Mesenchymal stem cell (in vitro differentiated cells and primary cell): ENCODE measurements around the gene PCMTD2.
"Not testable (repeated sequence)": the region's sequence is repeated elsewhere in the genome, so short reads cannot be mapped to it uniquely, and the experiment has no call there.

Source experiments
- DNase-seq: peaks from one replicate; pipeline ENCODE4 v3.0.0-alpha.2; 2013
- H2AFZ ChIP-seq: one replicate; pipeline ENCODE4 v1.6.1; 2013; ENCODE audit warnings: low read depth, mild to moderate bottlenecking, control low read depth, inconsistent platforms, low read length, moderate library complexity
- H2AK5ac ChIP-seq: 2 replicates; pipeline ENCODE4 v1.6.1; 2013; ENCODE audit warnings: low read length, moderate library complexity, mild to moderate bottlenecking, inconsistent platforms; ENCODE audit not compliant: severe bottlenecking
- H2BK120ac ChIP-seq: one replicate; pipeline ENCODE4 v1.6.1; 2013; ENCODE audit warnings: low read depth, mild to moderate bottlenecking, inconsistent platforms, low read length, moderate library complexity
- H2BK12ac ChIP-seq, 2 experiments: one replicate each; pipeline ENCODE4 v1.6.1; 2013; ENCODE audit warnings: inconsistent platforms in 2 of 2, low read length in 2 of 2, mild to moderate bottlenecking in 2 of 2, moderate library complexity in 2 of 2, control low read depth in 1 of 2
- H2BK15ac ChIP-seq: one replicate; pipeline ENCODE4 v1.6.1; 2013; ENCODE audit warnings: mild to moderate bottlenecking, low read depth, inconsistent platforms; ENCODE audit not compliant: poor library complexity, severe bottlenecking
- H2BK5ac ChIP-seq: 2 replicates; pipeline ENCODE4 v1.6.1; 2013; ENCODE audit warnings: low read depth, mild to moderate bottlenecking, low read length, control low read depth, inconsistent platforms; ENCODE audit not compliant: poor library complexity, severe bottlenecking
- H3K14ac ChIP-seq, 2 experiments: one replicate each; pipeline ENCODE4 v1.6.1; 2013; ENCODE audit warnings: inconsistent platforms in 2 of 2, low read length in 2 of 2, control low read depth in 1 of 2, mild to moderate bottlenecking in 1 of 2, moderate library complexity in 1 of 2
- H3K18ac ChIP-seq, 2 experiments: one replicate each; pipeline ENCODE4 v1.6.1; 2013; ENCODE audit warnings: inconsistent platforms in 2 of 2, low read length in 2 of 2, control low read depth in 1 of 2, low read depth in 1 of 2, mild to moderate bottlenecking in 1 of 2
- H3K23ac ChIP-seq, 2 experiments: one replicate each; pipeline ENCODE4 v1.6.1; 2013; ENCODE audit warnings: inconsistent platforms in 2 of 2, low read length in 2 of 2, mild to moderate bottlenecking in 2 of 2, moderate library complexity in 2 of 2, control low read depth in 1 of 2
- H3K27ac ChIP-seq: 2 replicates; pipeline ENCODE4 v1.5.1; 2013; ENCODE audit warnings: mild to moderate bottlenecking, moderate library complexity, low read length, control low read depth, inconsistent platforms; ENCODE audit not compliant: poor library complexity, severe bottlenecking
- H3K27me3 ChIP-seq, 2 experiments: 2 replicates each; pipeline versions ENCODE4 v1.6.1 to v1.7.0; 2013; ENCODE audit warnings: low read length in 2 of 2, mild to moderate bottlenecking in 2 of 2, moderate library complexity in 2 of 2, control low read depth in 1 of 2, inconsistent platforms in 1 of 2; ENCODE audit not compliant: control insufficient read depth in 1 of 2, insufficient read depth in 1 of 2
- H3K36me3 ChIP-seq, 2 experiments: 2 replicates each; pipeline versions ENCODE4 v1.6.1 to v1.7.0; 2013; ENCODE audit warnings: low read length in 2 of 2, control low read depth in 1 of 2, inconsistent platforms in 1 of 2, low read depth in 1 of 2, mild to moderate bottlenecking in 1 of 2; ENCODE audit not compliant: insufficient read depth in 2 of 2, control insufficient read depth in 1 of 2
- H3K4ac ChIP-seq, 2 experiments: one replicate each; pipeline ENCODE4 v1.6.1; 2013; ENCODE audit warnings: inconsistent platforms in 2 of 2, low read length in 2 of 2, mild to moderate bottlenecking in 2 of 2, moderate library complexity in 2 of 2, control low read depth in 1 of 2, low read depth in 1 of 2
- H3K4me1 ChIP-seq: 2 replicates; pipeline ENCODE4 v1.6.1; 2013; ENCODE audit warnings: low read depth, low read length, control low read depth; ENCODE audit not compliant: control insufficient read depth, insufficient read depth
- H3K4me2 ChIP-seq: 2 replicates; pipeline ENCODE4 v1.6.1; 2013; ENCODE audit warnings: low read length, mild to moderate bottlenecking, inconsistent platforms; ENCODE audit not compliant: poor library complexity, severe bottlenecking
- H3K4me3 ChIP-seq, 2 experiments: 2 replicates each; pipeline versions ENCODE4 v1.5.1 to v1.7.0; 2013; ENCODE audit warnings: low read length in 2 of 2, mild to moderate bottlenecking in 2 of 2, control low read depth in 1 of 2, low read depth in 1 of 2; ENCODE audit not compliant: insufficient read depth in 1 of 2
- H3K79me1 ChIP-seq: replicated peaks from 2 replicates; pipeline ENCODE4 v1.6.1; 2013; ENCODE audit warnings: mild to moderate bottlenecking, control low read depth, low read length, inconsistent platforms; ENCODE audit not compliant: poor library complexity, severe bottlenecking
- H3K9ac ChIP-seq: 2 replicates; pipeline ENCODE4 v1.7.0; 2013; ENCODE audit warnings: mild to moderate bottlenecking, low read length, moderate library complexity
- H3K9me3 ChIP-seq: 2 replicates; pipeline ENCODE4 v1.7.0; 2013; ENCODE audit warnings: mild to moderate bottlenecking, low read length; ENCODE audit not compliant: control insufficient read depth
- H4K8ac ChIP-seq: one replicate; pipeline ENCODE4 v1.6.1; 2013; ENCODE audit warnings: inconsistent platforms, mild to moderate bottlenecking, low read length, moderate library complexity
- H4K91ac ChIP-seq: one replicate; pipeline ENCODE4 v1.6.1; 2013; ENCODE audit warnings: mild to moderate bottlenecking, low read length, inconsistent platforms
- WGBS: methylation state at CpG from one replicate; pipeline ENCODE4 v1.1.7; 2013; ENCODE audit warnings: mixed read lengths; 5-methylcytosine and 5-hydroxymethylcytosine counted together

Gene PCMTD2

GRCh38 chr20:64234291-64234791, 21.2 kb upstream of the PCMTD2 start:
- no peaks in the 10 kb centered on the region for H3K4me1 ChIP-seq
- no peak overlapping the region for H4K8ac ChIP-seq
- H2BK5ac ChIP-seq: no peak overlapping the region
- no peak for DNase-seq
- H3K27me3 ChIP-seq: peaks cover 16 to 46% of the 10 kb centered on the region in 2 experiments
- no peaks in the 10 kb centered on the region for H3K79me1 ChIP-seq
- no peak overlapping the region for H3K4me3 ChIP-seq
- no peak overlapping the region for H3K4ac ChIP-seq
- no peaks in the 10 kb centered on the region for H3K9me3 ChIP-seq
- H3K9ac ChIP-seq: no peak overlapping the region
- no peak overlapping the region for H2BK12ac ChIP-seq
- H3K23ac ChIP-seq: no peak overlapping the region
- no peak overlapping the region for H2AK5ac ChIP-seq
- no peak overlapping the region for H4K91ac ChIP-seq
- no peak overlapping the region for H3K14ac ChIP-seq
- no peaks in the 10 kb centered on the region for H3K36me3 ChIP-seq
- no peak overlapping the region for H2AFZ ChIP-seq
- no peak overlapping the region for H2BK15ac ChIP-seq
- no peak overlapping the region for H3K27ac ChIP-seq
- no peak overlapping the region for H3K18ac ChIP-seq
- H3K4me2 ChIP-seq: no peak overlapping the region
- 88% methylated on average over 11 of the region's 11 CpGs for WGBS
- H2BK120ac ChIP-seq: no peak overlapping the region

- not testable (repeated sequence) for H3K4ac ChIP-seq, H3K18ac ChIP-seq, H3K79me1 ChIP-seq, H3K36me3 ChIP-seq, H3K9ac ChIP-seq, H3K4me2 ChIP-seq, H2BK5ac ChIP-seq, H2BK15ac ChIP-seq, DNase-seq, H3K4me1 ChIP-seq, H2AK5ac ChIP-seq, H3K14ac ChIP-seq, H2BK120ac ChIP-seq, H4K8ac ChIP-seq, H2BK12ac ChIP-seq, H2AFZ ChIP-seq, H3K23ac ChIP-seq, H3K9me3 ChIP-seq, H3K4me3 ChIP-seq, H3K27ac ChIP-seq, H4K91ac ChIP-seq
- peaks cover 16 to 44% of the 10 kb centered on the region in 2 experiments for H3K27me3 ChIP-seq
- WGBS: 92% methylated on average over 12 of the region's 17 CpGs
These were observed 20.5 kb upstream of the PCMTD2 start for GRCh38 chr20:64234921-64235565.

GRCh38 chr20:64236137-64237088, 19.1 kb upstream of the PCMTD2 start:
- Histone ChIP-seq H3K4ac (no peak overlapping the region), H3K27me3 (peaks cover 16 to 44% of the 10 kb centered on the region in 2 experiments), H3K4me1 (peaks cover 2% of the 10 kb centered on the region), H3K9ac (no peak overlapping the region), H3K36me3 (no peaks in the 10 kb centered on the region), H2BK120ac (no peak overlapping the region), H4K8ac (no peak overlapping the region), H3K79me1 (no peaks in the 10 kb centered on the region), H3K9me3 (no peaks in the 10 kb centered on the region), H3K18ac (no peak overlapping the region), H3K23ac (no peak overlapping the region), H3K4me3 (no peak overlapping the region), H2BK15ac (no peak overlapping the region), H2AK5ac (no peak overlapping the region), H2BK5ac (no peak overlapping the region), H4K91ac (no peak overlapping the region), H2BK12ac (no peak overlapping the region), H3K27ac (no peak overlapping the region), H3K4me2 (no peak overlapping the region), H2AFZ (no peak overlapping the region), H3K14ac (no peak overlapping the region)
- WGBS: 93% methylated on average over 22 of the region's 27 CpGs
- DNase-seq: no peak

- Histone ChIP-seq H2AFZ (no peak overlapping the region), H3K4me3 (no peak overlapping the region), H3K4ac (no peak overlapping the region), H2BK12ac (no peak overlapping the region), H3K27ac (no peak overlapping the region), H3K18ac (no peak overlapping the region), H3K4me2 (no peak overlapping the region), H3K27me3 (peaks cover 16 to 45% of the 10 kb centered on the region in 2 experiments), H3K14ac (no peak overlapping the region), H2AK5ac (no peak overlapping the region), H2BK15ac (no peak overlapping the region), H3K36me3 (no peaks in the 10 kb centered on the region), H3K79me1 (no peaks in the 10 kb centered on the region), H2BK5ac (no peak overlapping the region), H3K4me1 (peaks cover 2% of the 10 kb centered on the region), H2BK120ac (no peak overlapping the region), H3K9me3 (no peaks in the 10 kb centered on the region), H3K9ac (no peak overlapping the region), H3K23ac (no peak overlapping the region), H4K91ac (no peak overlapping the region), H4K8ac (no peak overlapping the region)
- no peak for DNase-seq
- WGBS: 92% methylated on average over 10 of the region's 17 CpGs
These were observed 18.2 kb upstream of the PCMTD2 start for GRCh38 chr20:64237316-64237715.
